GM13976 (cell line): ENCODE measurements around the gene SHQ1.

ENCODE experiments used
- DNase-seq: peaks from one replicate; pipeline ENCODE4 v3.0.0; 2012; ENCODE audit warnings: low spot score
- in situ Hi-C: fragments of 300-500 bp; cut with MboI; formaldehyde crosslinking; loops from one replicate; pipeline ENCODE4 v1.12.0; 2022; ENCODE audit warnings: low sequenced_read_pairs, mixed read lengths, inconsistent platforms; ENCODE audit not compliant: unreplicated experiment
- TF ChIP-seq, protein P1 (sequence below): IDR thresholded peaks from 2 replicates; pipeline ENCODE4 v1.5.1; 2012; ENCODE audit warnings: borderline replicate concordance, mild to moderate bottlenecking; ENCODE audit not compliant: insufficient read depth; ENCODE audit errors: extremely low read depth, missing control alignments, control extremely low read depth

Gene SHQ1

GRCh38 chr3:72727726-72728125 lies 120.5 kb downstream of the SHQ1 start:
- DNase-seq: no peak
- in situ Hi-C loops: no loop called here
- TF ChIP-seq, protein P1, sequence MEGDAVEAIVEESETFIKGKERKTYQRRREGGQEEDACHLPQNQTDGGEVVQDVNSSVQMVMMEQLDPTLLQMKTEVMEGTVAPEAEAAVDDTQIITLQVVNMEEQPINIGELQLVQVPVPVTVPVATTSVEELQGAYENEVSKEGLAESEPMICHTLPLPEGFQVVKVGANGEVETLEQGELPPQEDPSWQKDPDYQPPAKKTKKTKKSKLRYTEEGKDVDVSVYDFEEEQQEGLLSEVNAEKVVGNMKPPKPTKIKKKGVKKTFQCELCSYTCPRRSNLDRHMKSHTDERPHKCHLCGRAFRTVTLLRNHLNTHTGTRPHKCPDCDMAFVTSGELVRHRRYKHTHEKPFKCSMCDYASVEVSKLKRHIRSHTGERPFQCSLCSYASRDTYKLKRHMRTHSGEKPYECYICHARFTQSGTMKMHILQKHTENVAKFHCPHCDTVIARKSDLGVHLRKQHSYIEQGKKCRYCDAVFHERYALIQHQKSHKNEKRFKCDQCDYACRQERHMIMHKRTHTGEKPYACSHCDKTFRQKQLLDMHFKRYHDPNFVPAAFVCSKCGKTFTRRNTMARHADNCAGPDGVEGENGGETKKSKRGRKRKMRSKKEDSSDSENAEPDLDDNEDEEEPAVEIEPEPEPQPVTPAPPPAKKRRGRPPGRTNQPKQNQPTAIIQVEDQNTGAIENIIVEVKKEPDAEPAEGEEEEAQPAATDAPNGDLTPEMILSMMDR: no peak

GRCh38 chr3:72727172-72727571 lies 121.1 kb downstream of the SHQ1 start:
- in situ Hi-C loops: no loop called here
- TF ChIP-seq, protein P1: no peak
- no peak for DNase-seq

DNA sequence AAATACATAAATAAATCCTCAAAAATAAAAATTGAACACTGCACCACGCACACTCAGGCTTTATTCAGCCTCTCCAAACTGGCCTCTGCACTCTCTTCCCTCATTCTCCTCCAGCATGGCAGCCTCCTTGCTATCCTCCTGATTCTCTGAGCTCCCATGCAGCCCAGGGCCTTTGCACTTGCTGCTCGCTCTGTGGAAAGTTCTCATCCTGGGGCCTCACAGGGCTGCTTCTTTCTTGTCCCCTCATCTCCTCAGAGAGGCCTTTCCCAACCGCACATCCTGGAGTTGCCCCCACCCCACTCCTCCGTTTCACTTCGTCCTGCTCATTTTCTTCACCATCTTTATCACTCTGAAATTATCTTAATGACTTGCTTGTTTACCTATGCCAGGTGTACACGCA lies 123.0 kb downstream of the SHQ1 start:
- TF ChIP-seq, protein P1: no peak
- in situ Hi-C loops: no loop called here

GRCh38 chr3:72724070-72724469 lies 124.2 kb downstream of the SHQ1 start:
- in situ Hi-C loops: no loop called here
- TF ChIP-seq, protein P1: no peak
- no peak for DNase-seq

More for the DNA sequence above, 123.0 kb downstream of the SHQ1 start:
- no peak for DNase-seq

- peak; percentile 55 for DNase-seq
- in situ Hi-C loops: no loop called here
- TF ChIP-seq, protein P1: no peak
Observed at GRCh38 chr3:72722930-72723726, 125.1 kb downstream of the SHQ1 start.

DNA sequence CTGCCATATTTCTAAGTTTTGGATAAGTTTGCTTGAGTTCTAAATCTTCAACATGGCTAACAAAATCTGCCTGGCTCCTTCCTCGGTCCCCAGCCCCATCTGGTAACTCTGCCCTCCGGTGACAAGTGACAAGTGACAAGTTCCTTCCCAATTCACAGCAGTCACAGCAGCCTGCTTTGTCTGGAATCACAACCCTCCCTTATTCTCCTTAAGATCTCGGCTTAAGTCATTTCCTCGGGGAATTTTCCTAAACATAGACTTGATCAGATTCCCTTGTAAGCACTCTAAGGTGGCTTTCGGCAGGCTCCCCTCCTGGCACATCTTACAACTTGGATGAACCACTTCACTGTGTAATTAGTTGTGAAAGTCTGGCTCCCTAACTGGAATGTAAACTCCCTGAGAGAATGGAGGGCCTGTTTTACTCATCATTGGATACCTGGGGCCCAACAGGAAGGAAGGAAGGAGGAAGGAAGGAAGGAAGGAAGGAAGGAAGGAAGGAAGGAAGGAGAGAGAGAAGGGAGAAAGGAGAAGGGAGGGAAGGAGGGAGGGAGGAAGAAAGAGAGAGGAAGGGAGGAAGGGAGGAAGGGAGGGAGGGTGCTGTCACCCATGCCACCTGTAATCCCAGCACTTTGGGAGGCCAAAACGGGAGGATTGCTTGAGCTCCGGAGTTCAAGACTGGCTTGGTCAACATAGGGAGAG lies 126.4 kb downstream of the SHQ1 start:
- in situ Hi-C loops: no loop called here
- DNase-seq: no peak
- TF ChIP-seq, protein P1: no peak
